Measurements from ENCODE around the gene OR4D11. TPM values are rescaled to one million over a fixed set of nuclear protein-coding genes. Genes with fewer than 3 reads are reported as not detected.

The OR4D11 gene
- total RNA-seq (not detected), polyA plus RNA-seq (not detected)

- intact Hi-C loops (cut with DNase I): no loop called here
- no peak within 1 kb of the TSS for H3K27ac ChIP-seq
- no peak for TF ChIP-seq POLR2A (IDR thresholded peaks at IDR 0.05)
- no peak for TF ChIP-seq POLR2AphosphoS5 (IDR thresholded peaks at IDR 0.05)
- TF ChIP-seq EP300 (IDR thresholded peaks at IDR 0.05): no peak
- TF ChIP-seq, protein P1, sequence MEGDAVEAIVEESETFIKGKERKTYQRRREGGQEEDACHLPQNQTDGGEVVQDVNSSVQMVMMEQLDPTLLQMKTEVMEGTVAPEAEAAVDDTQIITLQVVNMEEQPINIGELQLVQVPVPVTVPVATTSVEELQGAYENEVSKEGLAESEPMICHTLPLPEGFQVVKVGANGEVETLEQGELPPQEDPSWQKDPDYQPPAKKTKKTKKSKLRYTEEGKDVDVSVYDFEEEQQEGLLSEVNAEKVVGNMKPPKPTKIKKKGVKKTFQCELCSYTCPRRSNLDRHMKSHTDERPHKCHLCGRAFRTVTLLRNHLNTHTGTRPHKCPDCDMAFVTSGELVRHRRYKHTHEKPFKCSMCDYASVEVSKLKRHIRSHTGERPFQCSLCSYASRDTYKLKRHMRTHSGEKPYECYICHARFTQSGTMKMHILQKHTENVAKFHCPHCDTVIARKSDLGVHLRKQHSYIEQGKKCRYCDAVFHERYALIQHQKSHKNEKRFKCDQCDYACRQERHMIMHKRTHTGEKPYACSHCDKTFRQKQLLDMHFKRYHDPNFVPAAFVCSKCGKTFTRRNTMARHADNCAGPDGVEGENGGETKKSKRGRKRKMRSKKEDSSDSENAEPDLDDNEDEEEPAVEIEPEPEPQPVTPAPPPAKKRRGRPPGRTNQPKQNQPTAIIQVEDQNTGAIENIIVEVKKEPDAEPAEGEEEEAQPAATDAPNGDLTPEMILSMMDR (IDR thresholded peaks at IDR 0.05): no peak
These were observed at the start of gene OR4D11 for GRCh38 chr11:59503276-59503675. TSS of gene OR4D11 (plus strand) at chr11:59503576. CDS start at chr11:59503576, 0 bp downstream.

DNA sequence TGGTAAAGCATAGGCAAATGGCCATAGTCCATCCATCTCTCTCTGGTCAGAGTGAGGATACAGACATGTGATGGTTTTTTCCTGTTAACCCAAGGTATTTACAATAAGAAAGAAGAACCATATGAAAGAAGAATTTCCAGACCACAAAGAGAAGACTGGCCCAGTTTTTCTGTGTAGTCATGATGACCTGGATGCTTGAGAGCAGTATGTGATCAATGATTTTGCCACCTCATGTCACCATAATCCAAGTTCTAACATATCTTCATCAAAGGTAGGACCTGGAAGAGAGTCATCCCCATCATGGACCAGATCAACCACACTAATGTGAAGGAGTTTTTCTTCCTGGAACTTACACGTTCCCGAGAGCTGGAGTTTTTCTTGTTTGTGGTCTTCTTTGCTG lies 46.7 kb upstream of the OR4D11 start, which contains the start of gene OR4D6:
Gene OR4D6 (plus strand): TSS at position 301 of the 400 bp plus-strand sequence. CDS start 0 bp downstream, at position 301.
- TF ChIP-seq EP300 (IDR thresholded peaks at IDR 0.05): no peak
- no peak for TF ChIP-seq POLR2AphosphoS5 (IDR thresholded peaks at IDR 0.05)
- TF ChIP-seq, protein P1 (IDR thresholded peaks at IDR 0.05): no peak
- TF ChIP-seq POLR2A (IDR thresholded peaks at IDR 0.05): no peak
- no peaks in the 10 kb centered on the region for H3K9me3 ChIP-seq
- intact Hi-C loops (cut with DNase I): no loop called here
- no peak within 1 kb of the TSS for H3K4me3 ChIP-seq
- no peaks in the 10 kb centered on the region for H3K4me1 ChIP-seq
- no peak within 1 kb of the TSS for H3K27ac ChIP-seq
- 87 to 88% methylated on average over 2 of the region's 2 CpGs for WGBS, 2 donors
- H3K36me3 ChIP-seq: no peaks in the 10 kb centered on the region
- DNase-seq: no peak
- H3K27me3 ChIP-seq: no peaks in the 10 kb centered on the region

More at GRCh38 chr11:59503276-59503675, at the start of gene OR4D11:
- no peak for DNase-seq
- H3K4me3 ChIP-seq: no peak within 1 kb of the TSS
- H3K9me3 ChIP-seq: no peaks in the 10 kb centered on the region
- no peaks in the 10 kb centered on the region for H3K4me1 ChIP-seq
- H3K27me3 ChIP-seq: no peaks in the 10 kb centered on the region
- no peaks in the 10 kb centered on the region for H3K36me3 ChIP-seq

DNA sequence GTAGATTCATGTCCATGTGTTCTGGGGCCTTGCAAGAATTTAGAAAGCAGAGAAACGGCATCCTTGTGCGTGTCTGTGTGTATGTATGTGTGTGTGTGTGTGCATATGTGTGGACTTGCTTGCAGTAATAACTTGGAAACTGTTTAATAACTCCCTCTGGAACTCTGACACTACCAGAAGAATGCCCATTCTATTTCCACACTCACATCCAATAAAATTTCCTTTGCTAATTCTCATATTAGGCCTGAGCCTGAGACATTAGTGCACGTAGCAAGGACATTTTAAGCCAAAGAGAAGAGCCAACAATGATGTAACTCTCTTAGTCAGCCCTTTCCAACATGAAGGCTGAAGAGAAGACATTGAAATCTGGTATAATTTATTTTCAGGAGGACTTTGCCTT lies 43.5 kb upstream of the OR4D11 start:
- H3K27me3 ChIP-seq: no peaks in the 10 kb centered on the region
- no peak for DNase-seq
- no peak overlapping the region for H3K27ac ChIP-seq
- WGBS, 2 donors: 67 to 91% methylated on average over 3 of the region's 3 CpGs
- intact Hi-C loops (cut with DNase I): no loop called here
- no peaks in the 10 kb centered on the region for H3K9me3 ChIP-seq
- H3K4me1 ChIP-seq: no peaks in the 10 kb centered on the region
- TF ChIP-seq POLR2AphosphoS5 (IDR thresholded peaks at IDR 0.05) (no peak), POLR2A (IDR thresholded peaks at IDR 0.05) (no peak), EP300 (IDR thresholded peaks at IDR 0.05) (no peak)
- TF ChIP-seq, protein P1 (IDR thresholded peaks at IDR 0.05): no peak
- no peaks in the 10 kb centered on the region for H3K36me3 ChIP-seq
- no peak overlapping the region for H3K4me3 ChIP-seq

- WGBS, 2 donors: 43 to 56% methylated on average over 5 of the region's 5 CpGs
- Histone ChIP-seq H3K27ac (no peak overlapping the region), H3K27me3 (no peaks in the 10 kb centered on the region), H3K4me1 (no peaks in the 10 kb centered on the region), H3K4me3 (no peak overlapping the region), H3K9me3 (no peaks in the 10 kb centered on the region), H3K36me3 (no peaks in the 10 kb centered on the region)
- intact Hi-C loops (cut with DNase I): no loop called here
- peak; percentile 78 for DNase-seq
- TF ChIP-seq POLR2AphosphoS5 (IDR thresholded peaks at IDR 0.05) (peak in 2 of 4 donors; percentile 13 to 29), EP300 (IDR thresholded peaks at IDR 0.05) (no peak)
These were observed 40.2 kb upstream of the OR4D11 start for GRCh38 chr11:59463190-59463641.

GRCh38 chr11:59473015-59473414 lies 30.4 kb upstream of the OR4D11 start, which contains the start of gene OR4D10:
TSS of gene OR4D10 (plus strand) at chr11:59473315. CDS start at chr11:59477430, 4,115 bp downstream.
- Histone ChIP-seq H3K27ac (no peak within 1 kb of the TSS), H3K27me3 (no peaks in the 10 kb centered on the region), H3K36me3 (no peaks in the 10 kb centered on the region), H3K9me3 (no peaks in the 10 kb centered on the region), H3K4me3 (no peak within 1 kb of the TSS), H3K4me1 (no peaks in the 10 kb centered on the region)
- TF ChIP-seq, protein P1 (IDR thresholded peaks at IDR 0.05): no peak
- TF ChIP-seq EP300 (IDR thresholded peaks at IDR 0.05) (no peak), POLR2A (IDR thresholded peaks at IDR 0.05) (no peak), POLR2AphosphoS5 (IDR thresholded peaks at IDR 0.05) (no peak)
- no peak for DNase-seq
- intact Hi-C loops (cut with DNase I): no loop called here

All from sigmoid colon (tissue), 7 donors.